Osteoblast (primary cell): Measurements from ENCODE around the gene FBXW11. TPM values are rescaled to one million over a fixed set of nuclear protein-coding genes. Genes with fewer than 3 reads are reported as not detected.

Source experiments
- DNase-seq: peaks from one replicate; pipeline ENCODE4 v3.0.0; 2011; ENCODE audit warnings: low spot score, mixed read lengths; ENCODE audit not compliant: insufficient read length; ENCODE audit errors: missing footprints
- H2AFZ ChIP-seq: 2 replicates; pipeline ENCODE4 v1.6.0; 2011; ENCODE audit warnings: mild to moderate bottlenecking, low read length
- H3K27ac ChIP-seq: 2 replicates; pipeline ENCODE4 v1.5.1; 2011; ENCODE audit warnings: mild to moderate bottlenecking, low read depth, low read length, moderate library complexity
- H3K27me3 ChIP-seq: 2 replicates; pipeline ENCODE4 v1.6.0; 2012; ENCODE audit warnings: mild to moderate bottlenecking, control low read depth, inconsistent platforms, low read length, moderate library complexity; ENCODE audit not compliant: insufficient read depth
- H3K36me3 ChIP-seq: 2 replicates; pipeline ENCODE4 v1.5.1; 2011; ENCODE audit warnings: mild to moderate bottlenecking, low read length, control low read depth, moderate library complexity; ENCODE audit not compliant: insufficient read depth
- H3K4me1 ChIP-seq: 2 replicates; pipeline ENCODE4 v1.5.1; 2011; ENCODE audit warnings: mild to moderate bottlenecking, low read length, control low read depth, moderate library complexity; ENCODE audit not compliant: insufficient read depth
- H3K4me2 ChIP-seq: 2 replicates; pipeline ENCODE4 v1.6.0; 2011; ENCODE audit warnings: mild to moderate bottlenecking, low read length; ENCODE audit not compliant: insufficient read depth
- H3K4me3 ChIP-seq: fragments of 200-600 bp; sonication (generic); 3 replicates; pipeline ENCODE4 v1.5.1; 2012; ENCODE audit warnings: mild to moderate bottlenecking, low read length, inconsistent platforms; ENCODE audit not compliant: insufficient read depth
- H3K79me2 ChIP-seq: 2 replicates; pipeline ENCODE4 v1.6.0; 2012; ENCODE audit warnings: mild to moderate bottlenecking, low read length, control low read depth, inconsistent platforms; ENCODE audit not compliant: insufficient read depth
- H3K9me3 ChIP-seq: 2 replicates; pipeline ENCODE4 v1.5.1; 2011; ENCODE audit warnings: low read depth, low read length, control low read depth
- H4K20me1 ChIP-seq: 2 replicates; pipeline ENCODE4 v1.6.0; 2012; ENCODE audit warnings: mild to moderate bottlenecking, low read length, control low read depth; ENCODE audit not compliant: insufficient read depth
- CTCF ChIP-seq: IDR thresholded peaks from 2 replicates; pipeline ENCODE4 v1.5.1; 2011; ENCODE audit warnings: mild to moderate bottlenecking, low read depth, low read length, moderate library complexity; ENCODE audit errors: extremely low read depth
- total RNA-seq: library from RNA; depleted of rRNA; stranded (reverse); fragments of >200 nt; gene quantifications from 2 replicates; pipeline ENCODE4 v1.2.3, GENCODE V29; 2012

The FBXW11 gene
- total RNA-seq, 1 donor = 76.7 TPM

DNA sequence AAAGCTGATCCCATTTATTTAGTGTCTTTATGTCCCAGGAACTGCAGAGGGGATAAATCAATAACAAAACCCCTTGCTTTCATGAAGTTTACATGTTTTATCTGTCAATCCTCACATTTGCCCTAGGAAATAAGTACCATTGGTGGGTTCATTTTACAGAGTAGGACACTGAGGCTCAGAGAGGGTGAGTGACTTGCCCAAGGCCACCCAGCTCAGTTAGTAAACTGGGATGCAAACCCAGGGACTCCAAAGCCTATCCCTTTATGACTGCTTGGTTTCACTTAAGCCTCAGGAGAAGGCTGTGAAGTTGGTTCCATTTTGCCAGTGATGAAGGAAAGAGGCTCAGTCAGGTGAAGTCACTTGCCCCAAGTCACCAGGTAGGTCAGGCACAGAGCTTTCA lies 168.9 kb downstream of the FBXW11 start:
- Histone ChIP-seq H3K4me1 (no peaks in the 10 kb centered on the region), H3K9me3 (no peaks in the 10 kb centered on the region), H2AFZ (no peak overlapping the region), H3K27ac (no peak overlapping the region), H3K79me2 (no peaks in the 10 kb centered on the region), H4K20me1 (no peaks in the 10 kb centered on the region), H3K4me2 (no peak overlapping the region), H3K4me3 (no peak overlapping the region), H3K27me3 (no peaks in the 10 kb centered on the region), H3K36me3 (no peaks in the 10 kb centered on the region)
- TF ChIP-seq CTCF = no peak
- DNase-seq = no peak

DNA sequence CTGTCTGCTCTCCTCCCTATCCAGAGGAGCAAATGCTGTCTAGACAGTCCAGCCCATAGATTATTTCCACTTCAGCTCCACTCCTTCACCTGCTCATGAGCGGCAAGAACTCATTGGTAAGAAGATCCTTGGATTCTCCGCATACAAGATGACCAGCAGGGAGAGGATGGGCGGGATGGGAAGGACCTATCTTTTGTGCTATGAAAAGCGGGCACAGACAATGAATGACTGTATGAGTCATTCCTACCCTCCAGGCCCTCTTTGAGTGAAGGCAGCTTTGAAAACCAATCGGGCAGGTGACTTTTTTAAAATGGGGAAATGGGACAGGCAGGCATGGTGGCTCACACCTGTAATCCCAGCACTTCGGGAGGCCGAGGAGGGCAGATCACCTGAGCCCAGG lies 171.4 kb downstream of the FBXW11 start:
- Histone ChIP-seq H2AFZ (no peak overlapping the region), H3K4me1 (no peaks in the 10 kb centered on the region), H3K79me2 (no peaks in the 10 kb centered on the region), H3K36me3 (no peaks in the 10 kb centered on the region), H3K27ac (no peak overlapping the region), H3K27me3 (no peaks in the 10 kb centered on the region), H4K20me1 (no peaks in the 10 kb centered on the region), H3K9me3 (no peaks in the 10 kb centered on the region), H3K4me2 (no peak overlapping the region), H3K4me3 (no peak overlapping the region)
- no peak for DNase-seq
- no peak for TF ChIP-seq CTCF

GRCh38 chr5:171834461-171834860 lies 172.0 kb downstream of the FBXW11 start:
- H3K4me2 ChIP-seq = no peak overlapping the region
- TF ChIP-seq CTCF = no peak
- H4K20me1 ChIP-seq = no peaks in the 10 kb centered on the region
- DNase-seq = peak; percentile 62
- no peaks in the 10 kb centered on the region for H3K36me3 ChIP-seq
- H3K4me1 ChIP-seq = no peaks in the 10 kb centered on the region
- H3K27ac ChIP-seq = no peak overlapping the region
- peaks cover 3% of the 10 kb centered on the region for H3K9me3 ChIP-seq
- no peaks in the 10 kb centered on the region for H3K27me3 ChIP-seq
- no peak overlapping the region for H3K4me3 ChIP-seq
- H3K79me2 ChIP-seq = no peaks in the 10 kb centered on the region
- H2AFZ ChIP-seq = no peak overlapping the region

GRCh38 chr5:171832775-171833174 lies 173.7 kb downstream of the FBXW11 start:
- DNase-seq = no peak
- no peaks in the 10 kb centered on the region for H3K4me1 ChIP-seq
- no peak overlapping the region for H3K4me3 ChIP-seq
- no peaks in the 10 kb centered on the region for H4K20me1 ChIP-seq
- peaks cover 3% of the 10 kb centered on the region for H3K9me3 ChIP-seq
- no peak overlapping the region for H2AFZ ChIP-seq
- no peak overlapping the region for H3K4me2 ChIP-seq
- no peaks in the 10 kb centered on the region for H3K36me3 ChIP-seq
- no peaks in the 10 kb centered on the region for H3K79me2 ChIP-seq
- TF ChIP-seq CTCF = no peak
- no peak overlapping the region for H3K27ac ChIP-seq
- no peaks in the 10 kb centered on the region for H3K27me3 ChIP-seq
